Measurements from ENCODE around the gene PPFIBP1.

The PPFIBP1 gene

DNA sequence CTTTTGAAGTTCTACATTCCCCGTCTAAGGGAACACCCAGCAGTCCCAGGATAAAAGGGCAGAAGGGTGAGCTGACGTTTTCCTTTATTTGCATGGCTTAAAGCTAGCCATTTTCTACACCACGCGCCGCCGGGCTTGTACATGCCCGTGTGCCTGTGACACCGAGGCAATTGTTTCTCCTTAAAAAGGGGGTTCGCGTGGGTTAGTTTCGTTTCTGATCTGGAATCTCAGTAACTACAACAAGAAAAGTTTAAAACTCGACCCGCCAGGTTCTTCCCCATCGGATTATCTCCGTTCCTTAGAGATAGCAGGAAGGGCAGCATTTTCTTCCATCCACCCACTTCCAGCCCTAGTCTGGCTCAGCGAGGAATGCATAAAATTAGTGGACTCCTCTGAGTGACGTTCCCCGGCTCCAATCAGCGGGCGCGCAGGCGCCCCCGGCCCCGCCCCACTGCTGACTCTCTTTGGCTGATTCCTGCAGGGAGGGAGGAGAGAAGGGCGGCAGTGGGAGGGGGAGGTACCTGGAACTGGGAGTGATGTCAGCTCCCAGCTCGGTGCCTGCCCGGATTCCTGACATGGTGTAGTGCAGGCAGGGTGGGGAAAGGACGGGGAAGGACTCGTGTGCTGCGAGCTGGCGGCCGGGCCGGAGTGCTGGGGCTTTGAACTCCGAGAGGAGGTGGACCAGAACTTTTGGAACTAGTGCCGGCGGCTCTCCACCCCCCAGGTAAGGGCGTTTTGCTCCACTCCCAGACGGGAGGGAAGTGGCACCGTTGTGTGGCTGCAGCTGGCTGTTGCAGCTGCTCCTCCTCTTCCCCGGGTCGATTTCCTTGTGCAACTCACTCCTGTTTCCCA, at the start of gene PPFIBP1:
Gene PPFIBP1 (plus strand): TSS at position 565 of the 852 bp plus-strand sequence. CDS start 109,191 bp downstream, outside the sequence.
- DNase-seq (ENCODE audit: low spot score): peak; percentile 100

DNA sequence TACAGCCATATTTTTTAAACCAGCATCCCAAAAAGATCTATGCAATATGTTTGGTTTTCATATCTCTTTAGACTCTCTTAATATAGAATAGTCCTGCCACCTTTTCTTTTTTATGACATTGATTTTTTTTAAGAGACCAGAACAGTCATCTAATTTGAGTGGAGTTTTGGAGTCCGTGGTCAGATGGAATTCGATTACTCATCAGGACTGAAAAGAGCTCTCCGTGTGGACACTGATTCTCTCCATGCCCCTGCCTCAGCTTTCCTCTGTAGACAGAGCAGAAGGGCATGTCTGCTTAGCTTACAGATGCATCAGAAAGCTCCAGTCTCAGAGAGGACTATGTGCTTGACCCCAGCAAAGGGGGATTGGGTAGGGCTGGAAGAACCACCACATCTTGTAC, 49.7 kb upstream of the PPFIBP1 start:
- peak; percentile 63 for DNase-seq (ENCODE audit: low spot score)

DNA sequence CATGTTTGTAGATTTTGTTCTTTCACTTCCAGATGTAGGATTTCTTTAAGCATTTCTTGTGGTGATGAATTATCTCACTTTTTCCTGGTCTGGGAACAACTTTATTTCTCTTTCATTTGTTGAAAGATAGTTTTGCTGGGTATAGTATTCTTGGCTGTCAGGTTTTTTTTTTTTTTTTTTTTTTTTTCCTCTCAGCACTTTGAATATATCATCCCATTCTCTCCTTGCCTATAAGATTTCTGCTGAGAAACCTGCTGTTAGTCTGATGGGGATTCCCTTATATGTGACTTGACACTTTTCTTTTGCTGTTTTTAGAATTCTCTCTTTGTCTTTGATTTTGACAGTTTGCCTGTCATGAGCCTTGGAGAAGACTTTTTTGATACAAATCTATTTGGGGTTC, 47.0 kb upstream of the PPFIBP1 start:
- DNase-seq (ENCODE audit: low spot score): no peak

DNA sequence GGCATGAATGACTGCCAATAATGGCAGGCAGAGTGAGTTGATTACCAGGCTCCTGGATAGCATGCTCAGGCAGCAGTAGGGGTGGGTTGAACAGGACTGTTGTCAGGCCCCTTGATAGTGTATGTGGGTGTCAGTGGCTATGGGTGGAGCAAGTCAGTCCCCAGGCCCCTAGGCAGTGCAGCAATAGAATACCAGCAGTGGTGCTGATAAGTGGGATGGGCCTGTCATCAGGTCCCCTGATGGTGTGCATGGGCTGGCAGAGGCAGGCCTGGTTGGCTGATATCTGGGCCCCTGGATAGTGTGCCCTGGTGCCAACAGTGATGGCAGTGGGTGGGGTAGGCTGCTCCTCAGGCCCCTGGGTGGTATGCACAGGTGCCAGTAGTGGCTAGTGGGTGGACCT, 45.1 kb upstream of the PPFIBP1 start:
- no peak for DNase-seq (ENCODE audit: low spot score)

DNA sequence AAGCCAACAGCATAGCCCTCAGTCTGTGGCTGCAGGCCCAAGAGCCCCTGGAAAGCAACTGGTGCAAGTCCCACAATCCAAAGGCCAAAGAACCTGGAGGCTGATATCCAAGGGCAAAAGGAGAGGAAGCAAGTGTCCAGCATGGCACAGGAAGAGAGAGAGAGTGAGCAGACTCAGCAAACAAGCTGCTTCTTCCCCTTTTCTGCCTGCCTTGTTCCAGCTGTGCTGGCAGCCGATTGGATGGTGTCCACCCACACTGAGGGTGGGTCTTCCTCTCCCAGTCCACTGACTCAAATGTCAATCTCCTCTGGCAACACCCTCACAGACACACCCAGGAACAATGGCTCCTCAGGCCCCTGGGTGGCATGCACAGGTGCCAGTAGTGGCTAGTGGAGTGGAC, 44.0 kb upstream of the PPFIBP1 start:
- DNase-seq (ENCODE audit: low spot score): no peak

DNA sequence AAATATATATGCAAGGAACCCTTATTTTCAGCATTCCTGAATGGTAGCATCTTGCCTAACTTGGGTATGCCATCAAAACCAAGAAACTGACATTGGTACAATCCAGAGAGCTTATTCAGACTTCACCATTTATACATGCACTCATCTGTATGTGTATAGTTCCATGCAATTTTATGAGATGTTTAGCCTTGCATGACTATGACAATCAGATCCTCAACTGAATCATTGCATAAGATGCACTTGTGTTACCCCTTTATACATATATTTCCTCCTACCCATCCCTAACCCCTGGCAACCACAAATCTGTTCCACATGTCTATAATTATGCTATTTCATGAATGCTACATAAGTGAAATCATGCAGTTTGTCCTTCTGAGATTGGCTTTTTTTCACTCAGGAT, 37.0 kb upstream of the PPFIBP1 start:
- no peak for DNase-seq (ENCODE audit: low spot score)

DNA sequence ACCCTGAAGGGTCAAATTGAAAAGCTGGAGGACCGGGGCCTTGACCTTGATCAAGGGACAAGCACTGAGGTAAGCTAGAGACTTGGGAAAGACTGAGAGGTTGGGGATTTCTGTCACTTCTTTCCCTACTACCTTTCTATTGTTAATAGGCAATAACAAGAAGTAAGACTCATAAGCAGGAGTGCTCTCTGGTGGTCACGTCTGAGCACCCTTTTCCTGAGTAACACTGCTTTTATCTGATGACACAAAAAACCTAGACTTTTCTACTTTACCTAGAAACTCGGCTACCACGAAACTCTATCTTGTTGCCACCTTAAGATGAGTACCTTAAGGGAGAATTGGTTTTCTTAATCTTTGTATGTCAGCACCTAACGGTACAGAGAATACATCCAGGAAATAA, 35.5 kb upstream of the PPFIBP1 start:
- DNase-seq (ENCODE audit: low spot score): peak; percentile 14

DNA sequence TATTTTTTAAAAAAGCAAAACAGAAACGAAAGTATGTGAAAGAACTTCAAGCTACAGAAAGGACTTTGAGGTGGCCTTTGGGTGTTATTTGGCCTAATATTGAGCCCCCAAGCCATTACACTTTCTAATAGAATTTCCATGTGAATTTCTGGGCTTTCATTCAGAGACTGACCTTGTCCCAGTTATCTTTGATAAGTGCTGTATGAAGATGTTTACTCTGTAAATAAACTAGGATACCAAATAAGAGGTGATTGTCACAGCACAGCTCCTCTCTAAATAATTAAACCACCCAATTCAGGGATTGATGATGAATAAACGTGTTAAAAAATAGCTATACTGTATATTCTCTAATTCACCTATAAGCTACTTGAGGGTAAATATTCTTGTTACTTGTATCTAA, 32.8 kb upstream of the PPFIBP1 start:
- DNase-seq (ENCODE audit: low spot score): no peak

DNA sequence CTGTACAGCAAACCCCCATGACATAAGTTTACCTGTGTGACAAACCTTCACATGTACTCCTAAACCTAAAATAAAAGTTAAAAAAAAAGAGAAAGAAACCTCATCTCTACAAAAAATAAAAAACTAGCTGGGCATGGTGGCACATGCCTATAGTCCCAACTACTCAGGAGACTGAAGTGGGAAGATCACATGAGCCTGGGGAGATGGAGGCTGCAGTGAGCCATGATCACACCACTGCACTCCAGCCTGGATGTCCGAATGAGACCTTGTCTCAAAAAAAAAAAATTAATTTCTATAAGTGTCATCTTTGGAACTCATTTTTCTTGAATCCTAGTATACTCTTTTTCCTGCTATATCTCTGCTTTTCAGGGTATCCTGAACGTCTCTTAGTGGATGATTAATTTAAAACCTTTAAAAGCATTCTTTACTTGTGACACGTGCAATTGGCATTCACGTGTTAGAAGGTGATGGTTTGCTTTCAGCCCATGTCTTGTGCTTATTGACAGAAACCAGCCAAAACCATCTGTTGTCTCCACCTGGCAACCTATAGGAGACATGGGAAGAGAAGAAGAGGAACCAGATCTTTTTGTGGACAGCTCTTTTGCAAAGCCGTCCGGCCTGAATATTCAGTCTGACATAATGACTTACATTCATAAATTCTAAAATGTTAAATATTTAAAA, 30.6 kb upstream of the PPFIBP1 start:
- DNase-seq (ENCODE audit: low spot score): peak; percentile 38

DNA sequence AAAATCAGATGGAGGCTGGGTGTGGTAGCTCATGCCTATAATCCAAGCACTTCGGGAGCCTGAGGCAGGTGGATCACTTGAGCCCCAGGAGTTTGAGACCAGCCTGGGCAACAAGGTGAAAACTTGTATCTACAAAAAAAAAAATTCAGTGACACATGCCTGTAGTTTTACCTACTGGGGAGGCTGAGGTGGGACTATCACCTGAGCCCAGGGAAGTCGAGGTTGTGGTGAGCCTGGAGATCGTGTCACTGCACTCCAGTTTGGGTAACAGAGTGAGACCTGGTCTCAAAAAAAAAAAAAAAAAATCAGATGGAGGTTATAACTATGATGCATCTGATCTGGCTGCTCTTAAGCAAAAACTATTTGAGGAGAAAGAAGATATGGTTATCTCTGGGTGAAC, 26.6 kb upstream of the PPFIBP1 start:
- DNase-seq (ENCODE audit: low spot score): no peak

DNA sequence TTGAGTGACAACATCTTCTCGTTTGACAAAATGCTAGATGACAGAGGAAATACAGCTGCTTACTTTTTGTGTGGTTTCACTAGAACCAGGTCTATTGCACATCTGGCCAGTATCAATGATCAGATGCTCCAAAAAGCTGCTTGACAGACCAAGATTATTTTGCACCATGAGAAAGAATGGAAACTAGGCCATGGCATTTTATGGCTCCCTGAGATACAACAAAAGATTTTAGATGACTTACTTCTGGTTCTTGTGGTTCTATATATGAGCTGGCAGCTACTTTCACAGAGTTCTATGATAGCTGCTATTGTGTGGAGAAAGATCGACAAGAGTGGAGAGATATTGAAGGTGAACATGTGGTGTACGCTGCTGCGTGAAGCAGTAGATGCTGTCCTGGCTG, 25.9 kb upstream of the PPFIBP1 start:
- DNase-seq (ENCODE audit: low spot score): no peak

DNA sequence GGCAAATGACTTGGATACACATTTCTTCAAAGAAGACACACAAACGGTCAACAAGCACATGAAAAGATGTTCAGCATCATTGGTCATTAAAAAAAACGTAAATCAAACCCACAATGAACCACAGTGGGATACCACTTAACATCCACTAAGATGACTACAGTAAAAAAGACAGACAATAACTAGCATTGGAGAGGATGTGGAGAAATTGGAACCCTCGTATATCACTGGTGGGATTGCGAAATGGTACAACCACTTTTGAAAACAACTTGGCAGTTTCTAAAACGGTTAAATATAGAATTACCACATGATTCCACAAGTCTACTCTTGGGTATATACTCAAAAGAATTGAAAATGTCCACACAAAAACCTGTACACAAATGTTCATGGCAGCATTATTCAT, 25.2 kb upstream of the PPFIBP1 start:
- no peak for DNase-seq (ENCODE audit: low spot score)

DNA sequence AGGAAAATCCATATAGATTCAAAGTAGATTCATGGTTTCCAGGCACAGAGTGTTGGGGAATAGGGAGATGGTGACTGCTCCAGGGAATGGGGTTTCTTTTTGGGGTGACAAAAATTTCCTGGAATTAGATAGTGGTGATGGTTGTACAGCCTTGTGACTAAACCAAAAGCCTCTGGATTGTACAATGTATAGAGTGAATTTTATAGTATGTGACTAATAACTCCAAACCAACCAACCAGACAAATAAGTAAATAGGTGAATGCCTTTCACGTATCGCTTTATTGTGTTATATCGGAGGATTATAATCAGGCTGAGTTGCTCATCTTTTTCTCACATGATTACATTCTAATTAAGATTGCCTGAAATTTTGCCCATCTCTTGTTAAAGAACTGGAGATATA, 24.6 kb upstream of the PPFIBP1 start:
- DNase-seq (ENCODE audit: low spot score): no peak

DNA sequence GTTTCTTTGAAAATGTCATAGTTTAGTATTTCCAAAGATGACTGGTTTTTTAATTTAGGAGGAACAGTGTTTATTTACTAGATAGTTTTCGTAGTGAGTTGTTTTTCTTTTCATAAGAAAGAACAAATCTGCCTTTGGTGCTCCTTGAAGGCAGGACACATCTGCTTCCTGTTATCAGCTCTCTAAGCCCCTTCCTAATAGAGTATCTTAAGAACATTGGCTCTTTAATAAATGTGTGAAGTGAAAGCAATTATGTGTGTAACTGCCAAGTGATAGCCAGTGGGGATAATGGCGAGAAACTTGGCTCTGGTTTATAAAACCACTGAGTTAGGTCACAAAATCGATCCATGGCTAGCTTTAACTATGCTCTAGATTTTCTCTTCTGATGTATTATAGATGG, 23.5 kb upstream of the PPFIBP1 start:
- no peak for DNase-seq (ENCODE audit: low spot score)

DNA sequence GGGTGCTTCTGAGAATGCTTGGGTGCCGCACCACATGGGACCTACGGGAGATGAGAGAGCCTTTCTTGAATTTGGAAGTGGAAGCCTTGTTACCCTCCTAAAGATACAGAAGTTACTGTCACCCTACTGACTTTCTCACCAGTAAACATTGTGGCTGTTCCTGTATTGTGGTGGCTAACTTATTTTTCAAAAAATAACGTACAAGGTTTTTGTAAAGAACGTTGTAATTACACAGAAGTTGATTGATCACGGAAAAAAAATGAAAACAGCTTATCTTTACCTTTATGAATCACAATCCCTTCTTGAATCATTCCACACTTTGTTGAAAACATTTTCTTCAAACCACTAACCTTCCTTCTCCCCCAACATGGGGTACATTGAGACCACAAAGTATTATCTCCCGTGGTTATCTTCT, 22.0 kb upstream of the PPFIBP1 start:
- no peak for DNase-seq (ENCODE audit: low spot score)

DNA sequence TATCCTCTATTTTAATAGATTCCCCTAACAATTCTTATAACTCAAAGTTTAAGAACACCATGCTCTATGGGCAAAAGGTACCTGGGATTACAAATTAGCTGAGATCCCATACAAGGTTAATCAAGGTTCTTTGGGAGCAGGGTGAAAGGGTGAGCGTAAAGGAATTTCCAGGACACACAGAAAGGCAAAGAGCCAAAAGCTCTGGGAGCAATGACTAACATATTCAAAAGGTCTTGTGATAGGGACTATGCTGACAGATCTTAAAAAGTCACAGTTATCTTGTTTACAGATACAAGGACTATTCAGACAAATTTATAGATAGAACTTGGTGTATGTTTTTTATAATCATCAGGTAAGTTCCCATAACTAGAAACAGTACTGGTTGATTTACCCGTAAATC, 19.5 kb upstream of the PPFIBP1 start:
- no peak for DNase-seq (ENCODE audit: low spot score)

DNA sequence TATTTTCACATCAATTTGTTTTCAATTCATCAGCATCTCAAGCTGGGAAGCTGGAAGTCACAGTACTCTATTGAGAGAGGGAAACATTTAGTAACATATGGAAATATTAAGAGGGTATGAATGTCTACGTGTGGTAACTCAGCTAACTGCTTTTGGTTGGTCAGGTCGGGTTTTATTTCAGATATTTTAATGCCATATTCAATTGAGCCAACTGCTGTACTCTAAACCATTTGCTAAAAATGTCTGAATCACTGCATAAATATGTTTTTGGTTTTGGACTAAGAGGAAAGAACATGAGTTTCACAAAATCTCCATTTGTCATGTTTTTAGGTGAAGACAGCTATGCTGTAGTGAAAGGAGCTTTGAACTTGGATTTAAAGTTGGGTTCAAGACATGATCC, 18.9 kb upstream of the PPFIBP1 start:
- DNase-seq (ENCODE audit: low spot score): no peak

DNA sequence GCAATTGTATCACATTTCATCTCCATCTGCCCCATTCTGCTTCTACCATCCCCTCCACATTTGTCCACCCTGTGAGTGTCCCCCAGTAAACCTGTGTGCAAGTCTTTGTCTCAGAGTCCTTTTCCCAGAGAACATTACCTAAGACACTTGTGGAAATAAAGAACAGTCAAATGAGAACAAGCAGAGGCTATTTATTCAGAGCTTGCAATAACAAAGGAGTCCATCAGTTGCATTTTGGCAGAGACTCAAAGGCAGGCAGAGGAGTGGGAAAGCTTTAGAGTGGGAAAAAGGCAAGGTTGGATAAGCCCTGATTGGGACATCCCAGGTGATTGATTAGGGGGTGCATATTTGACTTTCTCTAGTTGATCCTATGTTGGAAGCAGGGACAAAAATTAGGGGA, 18.2 kb upstream of the PPFIBP1 start:
- DNase-seq (ENCODE audit: low spot score): no peak

DNA sequence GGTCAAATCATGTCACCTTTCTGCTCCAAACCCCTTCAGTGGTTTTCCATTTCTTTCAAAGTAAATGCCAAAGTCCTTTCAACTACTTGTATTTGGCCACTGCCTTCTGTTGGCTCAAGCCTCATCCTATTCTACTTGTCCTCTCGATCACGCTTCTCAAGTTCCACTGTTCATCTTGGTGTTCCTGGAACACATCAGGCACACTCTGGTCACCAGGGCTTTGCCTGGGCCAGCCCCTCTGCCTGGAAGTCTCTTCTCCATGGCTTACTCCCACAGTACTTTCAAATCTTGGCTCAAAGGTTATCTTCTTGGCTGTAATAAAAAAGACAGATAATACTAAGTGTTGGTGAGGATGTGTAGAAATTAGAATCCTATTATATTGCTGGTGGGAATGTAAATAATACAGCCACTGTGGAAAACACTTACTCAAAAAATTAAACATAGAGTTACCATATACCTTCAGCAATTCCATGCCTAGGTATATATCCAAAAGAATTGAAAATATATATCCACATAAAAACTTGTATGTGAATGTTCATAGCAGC, 17.3 kb upstream of the PPFIBP1 start:
- DNase-seq (ENCODE audit: low spot score): no peak

DNA sequence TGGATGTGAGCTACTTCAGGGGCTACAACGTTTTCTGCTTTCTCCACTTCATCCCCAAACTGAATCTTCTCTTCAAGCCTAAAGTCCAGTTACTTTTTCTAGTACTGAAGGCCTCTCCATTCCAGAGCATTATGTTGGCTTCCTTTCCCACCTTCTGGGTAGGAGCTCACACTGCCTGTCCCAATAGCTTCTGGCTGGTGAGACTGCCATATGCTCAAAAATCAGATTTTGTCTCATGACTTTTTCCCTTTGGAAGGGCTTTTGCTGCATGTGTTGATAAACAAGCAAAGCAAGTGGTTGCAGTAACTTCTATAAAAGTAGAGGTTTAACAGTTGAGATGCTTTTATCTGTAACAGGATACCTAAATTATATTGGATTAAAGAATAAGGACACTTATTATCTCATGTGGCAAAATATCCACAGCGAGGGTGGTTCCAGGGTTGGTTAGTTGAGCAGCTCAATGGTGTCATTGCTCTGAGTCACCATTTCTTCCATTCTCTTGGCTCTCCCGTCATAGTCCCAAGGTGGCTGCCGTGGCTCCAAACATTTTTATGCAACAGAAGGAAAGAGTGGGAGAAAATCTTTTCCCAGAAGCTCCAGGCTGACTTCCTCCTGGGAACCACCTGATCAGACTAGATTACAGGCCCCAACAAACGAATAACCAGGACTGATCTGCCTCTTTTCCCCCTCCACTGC, 15.1 kb upstream of the PPFIBP1 start:
- no peak for DNase-seq (ENCODE audit: low spot score)

DNA sequence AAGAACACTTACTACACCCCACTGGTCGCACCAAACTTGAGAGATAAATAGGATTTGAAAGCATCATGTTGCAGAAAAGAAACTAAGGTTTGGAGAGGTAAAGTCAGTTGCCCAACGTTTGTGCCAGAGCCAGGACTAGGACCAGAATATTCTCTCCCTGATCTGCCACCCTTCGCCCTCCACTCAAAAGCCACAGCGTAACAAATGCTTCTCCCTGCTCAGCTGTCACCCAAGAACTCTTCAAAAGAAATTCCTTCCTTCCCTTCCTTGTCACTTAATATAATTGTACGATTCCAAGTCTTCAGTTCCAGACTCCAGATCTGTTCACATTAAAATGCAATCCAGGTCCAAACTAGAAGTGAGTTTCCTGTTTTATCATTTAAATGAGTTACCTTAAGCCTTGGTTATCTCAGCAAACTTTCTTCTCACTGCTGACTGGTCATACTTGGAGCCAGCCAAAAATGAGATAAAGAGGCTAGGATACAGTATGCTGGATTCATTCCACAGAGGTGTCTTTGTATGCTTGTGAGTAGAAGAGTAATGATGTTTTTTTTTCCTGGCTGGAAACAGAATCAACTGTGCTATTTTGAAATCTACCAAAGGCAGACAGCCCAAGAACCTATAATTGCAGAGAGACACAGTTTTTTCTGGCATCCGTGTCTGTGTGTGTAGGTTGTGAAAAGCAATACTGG, 12.8 kb upstream of the PPFIBP1 start:
- no peak for DNase-seq (ENCODE audit: low spot score)

DNA sequence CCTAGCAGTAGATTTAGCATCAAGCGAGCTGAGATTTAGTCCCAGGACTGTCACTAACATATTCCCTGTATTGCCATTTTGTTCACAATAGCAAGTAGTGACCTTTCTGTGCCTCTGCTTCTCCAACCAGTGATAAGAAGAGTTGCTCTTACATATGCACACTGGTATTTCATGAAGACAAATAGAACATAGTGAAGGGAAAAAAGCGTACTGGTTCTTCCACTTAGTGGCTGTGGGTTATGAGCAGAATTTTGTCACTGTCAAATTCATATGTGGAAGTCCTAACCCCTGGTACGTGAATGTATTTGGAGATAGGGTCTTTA, 12.3 kb upstream of the PPFIBP1 start:
- DNase-seq (ENCODE audit: low spot score): no peak

Data from LoVo (cell line).